HG03175 (cell line): ENCODE measurements around the gene PYGO2.

ENCODE experiments used
- ATAC-seq: cut with Tn5 transposase; IDR thresholded peaks from one replicate; pipeline ENCODE4 v1.9.1; 2021; ENCODE audit warnings: mild to moderate bottlenecking, moderate library complexity; ENCODE audit not compliant: unreplicated experiment

PYGO2 gene

GRCh38 chr1:154963643-154964042 is 2.1 kb upstream of the PYGO2 start:
- no peak for ATAC-seq

GRCh38 chr1:154962795-154963330 is 1.3 kb upstream of the PYGO2 start:
- no peak for ATAC-seq

GRCh38 chr1:154962156-154962749 is 671 bp upstream of the PYGO2 start:
- no peak for ATAC-seq

GRCh38 chr1:154960446-154961136 is 991 bp downstream of the PYGO2 start:
- no peak for ATAC-seq

DNA sequence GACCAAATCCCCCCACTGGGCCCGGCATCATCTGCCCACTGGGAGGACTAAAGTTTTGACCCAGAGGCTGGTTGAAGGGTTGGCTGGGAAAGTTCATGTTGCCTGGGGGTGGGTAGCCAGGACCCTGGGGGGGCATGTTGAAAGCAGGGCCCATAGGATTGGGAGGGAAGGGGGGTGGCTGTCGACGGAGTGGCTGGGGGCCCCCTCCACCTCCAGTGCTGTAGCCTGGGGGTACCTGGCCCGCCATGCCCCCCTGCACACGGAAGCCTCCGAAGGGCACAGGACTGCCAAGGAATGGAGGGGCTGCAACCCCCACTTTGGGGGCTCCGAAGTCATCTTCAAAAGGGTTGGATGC is 2.2 kb downstream of the PYGO2 start:
- no peak for ATAC-seq

DNA sequence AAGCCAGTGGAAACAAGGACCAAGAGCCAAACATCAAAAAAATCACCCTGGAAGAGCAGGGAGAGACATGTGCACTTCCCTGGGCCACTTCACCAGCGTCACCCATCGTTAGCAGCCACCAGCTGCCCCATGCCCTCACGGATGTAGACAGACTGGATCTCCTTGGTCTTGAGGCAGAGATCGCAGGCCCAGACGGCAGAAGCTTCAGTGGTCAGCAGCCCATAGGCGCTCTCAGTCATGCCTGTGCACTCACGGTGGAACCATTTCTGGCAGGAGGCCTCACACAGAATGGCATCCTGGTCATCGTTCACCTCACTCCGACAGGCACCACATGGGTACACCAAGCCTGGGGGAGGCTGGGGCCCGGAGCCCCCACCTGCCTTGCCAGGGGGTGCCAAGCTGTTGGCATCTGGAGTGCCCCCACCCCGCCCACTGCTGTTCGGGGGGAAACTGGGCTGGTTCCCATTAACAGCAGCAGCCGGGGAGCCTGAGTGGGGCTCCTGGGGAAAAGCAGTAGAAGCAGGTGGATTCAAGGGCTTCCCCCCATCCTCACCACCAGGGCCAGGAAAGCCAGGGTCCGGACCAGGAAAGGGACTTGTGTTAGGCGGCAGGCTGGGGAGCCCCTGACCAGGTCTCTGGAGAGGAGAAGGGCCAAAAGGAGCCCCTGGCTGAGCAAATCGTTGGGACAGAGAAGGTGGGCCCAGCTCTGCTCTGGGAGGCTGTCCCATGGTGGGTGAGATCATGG is 2.7 kb downstream of the PYGO2 start:
- no peak for ATAC-seq

GRCh38 chr1:154958036-154958435 is 3.5 kb downstream of the PYGO2 start:
- ATAC-seq = no peak

DNA sequence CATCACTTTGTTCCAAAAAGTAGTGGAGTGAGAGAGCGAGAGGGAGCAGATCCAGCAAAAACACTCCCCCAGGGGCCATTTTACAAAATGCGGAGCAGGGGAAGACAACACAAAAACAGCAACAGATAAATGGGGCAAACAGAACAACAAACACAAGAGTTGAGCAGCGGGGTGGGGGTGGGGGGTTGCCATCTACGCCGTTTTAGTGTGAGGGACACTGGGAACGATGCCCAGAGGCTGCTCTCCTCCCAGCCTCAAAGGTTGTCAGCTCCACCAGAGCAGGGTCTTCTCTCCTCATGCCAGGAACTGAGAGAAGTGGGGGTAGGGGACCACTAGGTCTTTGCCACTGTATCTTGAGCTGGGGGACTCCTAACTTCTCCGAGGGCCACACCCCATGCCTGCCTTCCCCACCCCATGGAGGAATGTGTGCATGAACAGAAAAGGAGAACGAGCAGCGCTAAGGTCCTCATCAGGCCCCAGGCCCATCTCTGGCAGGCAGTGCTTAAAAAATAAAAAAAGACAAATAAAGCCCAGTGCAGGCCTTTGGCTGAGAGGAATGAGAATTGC is 4.4 kb downstream of the PYGO2 start:
- ATAC-seq = no peak

DNA sequence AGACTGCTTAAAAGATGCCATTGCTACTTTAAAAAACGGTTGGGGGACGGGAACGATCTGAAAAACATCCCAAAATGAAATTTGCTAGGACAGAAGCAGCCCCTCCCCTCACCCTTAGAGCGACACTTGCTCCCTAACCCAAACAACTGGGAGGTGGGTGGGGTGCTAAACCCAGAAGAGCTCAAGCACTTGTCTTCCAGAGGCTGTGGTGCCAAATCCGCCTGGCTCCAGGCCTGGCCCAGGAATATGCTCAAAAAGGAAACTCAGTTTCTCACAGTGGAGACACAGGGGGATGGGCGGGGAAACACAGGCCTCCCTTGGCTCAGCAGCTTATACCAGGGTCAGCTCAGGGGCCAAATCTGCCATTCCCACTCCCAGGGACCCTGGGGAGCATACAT is 5.0 kb downstream of the PYGO2 start:
- no peak for ATAC-seq

DNA sequence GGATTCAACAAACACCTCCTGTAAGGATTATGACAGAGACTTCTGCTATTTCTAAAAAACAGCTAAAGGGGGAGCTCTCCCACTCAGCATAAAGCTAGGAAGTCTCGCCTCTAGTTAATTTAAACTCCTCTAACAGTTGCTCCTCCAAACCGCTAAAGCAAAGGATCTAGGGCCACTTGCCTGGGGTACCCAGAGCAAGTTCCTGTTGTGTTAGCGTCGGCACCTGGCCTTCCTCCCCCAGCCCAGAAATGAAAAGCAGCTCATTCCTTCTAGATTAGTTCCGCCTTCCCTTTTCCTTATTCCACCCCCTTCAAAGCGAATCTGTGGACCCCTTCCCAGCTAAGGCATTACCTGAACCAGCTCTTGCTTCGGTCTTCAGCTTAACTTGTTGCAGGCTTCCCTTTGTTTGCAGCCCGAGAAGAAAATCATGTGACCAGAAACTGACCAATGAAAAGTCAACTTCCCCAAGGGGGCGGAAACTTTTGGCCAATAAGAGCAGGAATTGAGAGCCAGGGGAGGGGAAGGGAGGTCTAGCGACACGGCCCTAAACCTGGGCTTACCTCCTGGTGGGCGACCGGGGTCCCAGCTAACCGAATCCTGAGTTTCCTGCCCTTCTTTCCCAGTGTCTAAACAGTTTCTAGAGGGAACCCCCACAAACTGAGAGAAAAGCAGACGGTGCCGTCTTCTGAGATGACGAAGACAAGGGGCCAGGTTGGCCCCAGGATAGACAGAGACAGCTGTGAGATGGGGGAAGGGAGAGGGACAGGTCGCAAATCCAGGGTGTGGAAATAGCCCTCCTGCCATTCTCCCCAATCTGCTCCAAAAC is 5.7 kb downstream of the PYGO2 start, which contains the start of gene PBXIP1:
Gene PBXIP1 (minus strand): TSS at position 382 of the 826 bp plus-strand sequence. CDS start 2,378 bp downstream, outside the sequence.
- ATAC-seq = peak; percentile 65

DNA sequence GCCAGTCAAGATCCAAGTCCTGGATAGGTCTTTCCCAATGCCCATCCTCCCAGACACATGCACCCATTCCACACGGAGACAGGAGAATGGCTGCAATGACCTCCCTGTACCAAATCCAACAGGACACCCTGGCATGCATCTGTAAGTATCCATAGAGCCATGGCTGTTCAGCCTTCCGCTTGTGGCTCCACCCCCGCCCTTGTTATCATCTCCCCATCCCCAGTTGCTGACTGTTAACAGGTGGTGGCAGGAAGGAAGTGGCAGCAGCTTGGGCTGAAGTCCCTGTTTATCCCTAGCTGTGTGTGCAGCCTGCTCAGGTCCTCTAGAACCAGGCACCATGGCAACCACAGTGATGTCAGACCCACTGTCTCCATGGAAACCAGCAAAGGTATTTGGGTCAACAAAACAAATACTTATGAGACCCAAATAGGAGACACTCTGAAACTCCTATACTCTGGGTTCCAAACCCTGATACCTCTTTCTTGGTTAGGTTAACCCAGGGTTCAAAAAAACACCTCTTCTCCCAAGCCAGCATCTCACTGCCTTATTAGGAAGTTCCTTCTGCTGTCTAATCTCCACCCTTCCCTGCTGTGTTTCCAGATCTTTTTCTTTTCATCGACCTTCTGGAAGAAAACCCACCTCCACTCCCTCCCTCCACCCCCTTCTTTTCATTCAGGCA is 6.4 kb downstream of the PYGO2 start:
- peak; percentile 65 for ATAC-seq

DNA sequence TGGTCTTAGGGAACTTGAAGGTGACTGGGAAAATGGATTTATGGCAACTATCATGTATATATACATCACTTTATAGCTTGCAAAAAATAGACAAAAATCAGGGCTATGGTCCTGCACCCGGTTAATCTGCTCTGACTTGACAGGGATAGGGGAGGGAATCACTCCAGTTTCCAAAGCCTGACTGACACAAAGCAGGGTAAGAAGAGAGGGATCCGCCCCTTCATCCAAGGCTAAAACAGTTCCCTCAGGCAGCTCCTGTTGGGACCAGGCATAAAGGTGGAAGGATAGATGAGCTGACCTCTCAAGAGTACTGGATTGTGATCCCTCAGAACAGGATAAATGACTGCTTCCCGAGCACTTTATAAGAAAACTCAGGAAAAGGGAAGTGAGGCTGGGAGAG is 7.0 kb downstream of the PYGO2 start:
- ATAC-seq = no peak

DNA sequence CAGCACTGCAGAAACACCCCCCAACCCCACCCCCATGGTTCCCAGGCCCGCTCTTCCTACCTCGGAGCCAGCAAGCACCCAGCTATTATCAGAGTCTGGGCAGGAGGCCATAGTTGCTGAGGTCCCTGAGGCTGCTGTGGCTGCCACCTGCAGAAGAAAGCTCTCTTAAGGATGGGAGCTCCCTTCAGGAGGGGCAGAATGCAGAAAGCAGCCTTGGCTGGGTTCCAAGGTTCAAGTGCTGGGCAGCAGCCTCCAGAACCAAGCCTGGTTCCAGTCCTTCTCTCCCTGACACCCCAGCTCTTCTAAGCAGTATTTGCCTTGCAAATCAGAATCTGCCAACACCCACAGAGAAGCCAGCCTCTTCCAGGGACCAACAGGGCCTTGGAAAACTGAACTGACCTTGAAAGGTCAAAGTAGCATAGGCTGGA is 8.0 kb downstream of the PYGO2 start:
- no peak for ATAC-seq

DNA sequence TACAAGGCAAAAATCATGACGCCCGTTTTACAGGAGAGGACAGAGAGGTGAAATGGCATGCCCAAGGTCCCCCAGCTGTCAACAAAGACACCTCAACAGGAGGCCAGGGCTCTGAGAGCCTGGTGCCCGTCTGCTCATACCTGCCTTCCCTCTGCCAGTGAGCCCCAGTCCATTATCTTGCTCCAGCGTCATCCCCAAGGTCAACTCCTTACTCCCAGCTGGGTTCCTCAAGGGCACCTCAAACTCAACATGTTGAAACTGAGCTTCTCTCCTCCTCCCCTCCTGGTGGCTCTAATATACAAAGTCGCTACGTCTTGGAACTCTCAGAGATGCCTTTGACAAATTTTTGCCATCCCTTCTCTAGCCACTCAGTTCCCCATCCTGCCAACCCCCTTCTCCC is 8.9 kb downstream of the PYGO2 start:
- no peak for ATAC-seq

- ATAC-seq = no peak
These were observed 9.5 kb downstream of the PYGO2 start for GRCh38 chr1:154951901-154952657.

GRCh38 chr1:154948079-154948478 is 13.5 kb downstream of the PYGO2 start:
- ATAC-seq = no peak

GRCh38 chr1:154945962-154946850 is 15.4 kb downstream of the PYGO2 start:
- no peak for ATAC-seq
